HG03175 (cell line): ENCODE results near the gene AHRR.
"Not testable (repeated sequence)": the region's sequence is repeated elsewhere in the genome, so short reads cannot be mapped to it uniquely, and the experiment has no call there.

Experiments
- ATAC-seq: cut with Tn5 transposase; IDR thresholded peaks from one replicate; pipeline ENCODE4 v1.9.1; 2021; ENCODE audit warnings: mild to moderate bottlenecking, moderate library complexity; ENCODE audit not compliant: unreplicated experiment

AHRR gene

GRCh38 chr5:305050-305449, 16.5 kb upstream of the AHRR start:
- ATAC-seq, result no peak

GRCh38 chr5:305459-305858, 16.1 kb upstream of the AHRR start:
- ATAC-seq, result no peak

GRCh38 chr5:306011-306805, 15.3 kb upstream of the AHRR start:
- ATAC-seq, result no peak

GRCh38 chr5:307306-307705, 14.2 kb upstream of the AHRR start:
- ATAC-seq, result no peak

- no peak for ATAC-seq
These were observed 13.5 kb upstream of the AHRR start for GRCh38 chr5:307794-308579.

- ATAC-seq, result no peak
These were observed 12.7 kb upstream of the AHRR start for GRCh38 chr5:308672-309271.

- ATAC-seq, result not testable (repeated sequence)
These were observed 11.7 kb upstream of the AHRR start for GRCh38 chr5:309831-310230.

- no peak for ATAC-seq
These were observed 11.0 kb upstream of the AHRR start for GRCh38 chr5:310516-310915.

GRCh38 chr5:310941-311434, 10.5 kb upstream of the AHRR start:
- no peak for ATAC-seq

- ATAC-seq, result no peak
These were observed 9.6 kb upstream of the AHRR start for GRCh38 chr5:311963-312362.

- no peak for ATAC-seq
These were observed 8.7 kb upstream of the AHRR start for GRCh38 chr5:312845-313244.

GRCh38 chr5:313265-313664, 8.2 kb upstream of the AHRR start:
- no peak for ATAC-seq

- ATAC-seq, result no peak
These were observed 7.6 kb upstream of the AHRR start for GRCh38 chr5:313806-314376.

GRCh38 chr5:314676-315487, 6.6 kb upstream of the AHRR start:
- ATAC-seq, result no peak

- ATAC-seq, result no peak
These were observed 5.9 kb upstream of the AHRR start for GRCh38 chr5:315488-316209.

- ATAC-seq, result peak; percentile 5
These were observed 5.1 kb upstream of the AHRR start for GRCh38 chr5:316210-317085.

GRCh38 chr5:317086-317811, 4.3 kb upstream of the AHRR start:
- ATAC-seq, result peak; percentile 70

GRCh38 chr5:318341-318897, 3.1 kb upstream of the AHRR start:
- ATAC-seq, result no peak
